OCI-LY7 (cell line): Measurements from ENCODE around the gene CTNNA3. TPM values are rescaled to one million over a fixed set of nuclear protein-coding genes. Genes with fewer than 3 reads are reported as not detected.

Source experiments
- BruUV-seq: library from RNA; stranded (reverse); fragments of 400-500 nt; replicated peaks from 2 replicates; lab custom pipeline; 2021; lab: Mats Ljungman, UMichigan
- CTCF ChIA-PET: fragments of 300-600 bp; sonication (Branson Sonifier 250); formaldehyde crosslinking; loops from one replicate; lab custom pipeline; 2022; ENCODE audit warnings: antibody characterized with exemption; ENCODE audit not compliant: unreplicated experiment; lab: Charles Lee
- POLR2A ChIA-PET: fragments of 300-600 bp; sonication (Branson Sonifier 250); formaldehyde crosslinking; loops from one replicate; lab custom pipeline; 2022; ENCODE audit warnings: antibody characterized with exemption; lab: Charles Lee
- DNase-seq: peaks from one replicate; pipeline ENCODE4 v3.0.0-alpha.2; 2015; ENCODE audit warnings: low spot score
- H2AFZ ChIP-seq: fragments of 200-600 bp; sonication (generic), shearing (Covaris generic); 2 replicates; pipeline ENCODE4 v1.6.1; 2014; ENCODE audit warnings: mild to moderate bottlenecking, antibody characterized with exemption, low read length, moderate library complexity
- H3K27ac ChIP-seq: fragments of 200-600 bp; sonication (generic); 2 replicates; pipeline ENCODE4 v1.5.1; 2014; ENCODE audit warnings: mixed run types, low read depth, mild to moderate bottlenecking, moderate library complexity, low read length, inconsistent platforms; ENCODE audit not compliant: poor library complexity, severe bottlenecking
- H3K36me3 ChIP-seq: fragments of 200-600 bp; sonication (generic); 2 replicates; pipeline ENCODE4 v1.6.1; 2014; ENCODE audit warnings: mild to moderate bottlenecking, antibody characterized with exemption, low read length, moderate library complexity, mixed read lengths; ENCODE audit not compliant: insufficient read depth
- H3K4me1 ChIP-seq: fragments of 200-600 bp; sonication (generic); 2 replicates; pipeline ENCODE4 v1.5.1; 2014; ENCODE audit warnings: mild to moderate bottlenecking, low read length; ENCODE audit not compliant: insufficient read depth, poor library complexity, severe bottlenecking
- H3K4me2 ChIP-seq: fragments of 200-600 bp; sonication (generic); 2 replicates; pipeline ENCODE4 v1.6.1; 2014; ENCODE audit warnings: mild to moderate bottlenecking, low read length
- H3K4me3 ChIP-seq: fragments of 200-600 bp; sonication (generic); 2 replicates; pipeline ENCODE4 v1.5.1; 2014; ENCODE audit warnings: mild to moderate bottlenecking, low read depth, low read length; ENCODE audit not compliant: poor library complexity, severe bottlenecking
- H3K79me2 ChIP-seq: fragments of 200-600 bp; sonication (generic); 2 replicates; pipeline ENCODE4 v1.6.1; 2016; ENCODE audit warnings: low read depth, mild to moderate bottlenecking, low read length, moderate library complexity, mixed read lengths; ENCODE audit not compliant: insufficient read depth
- H3K9me2 ChIP-seq: fragments of 200-600 bp; sonication (generic); 2 replicates; pipeline ENCODE4 v1.6.1; 2016; ENCODE audit warnings: mild to moderate bottlenecking, low read length, mixed read lengths; ENCODE audit not compliant: insufficient read depth
- H3K9me3 ChIP-seq: fragments of 200-600 bp; sonication (generic); 2 replicates; pipeline ENCODE4 v1.6.1; 2014; ENCODE audit warnings: mild to moderate bottlenecking, mixed run types, low read length, mixed read lengths
- H4K20me1 ChIP-seq: fragments of 200-600 bp; sonication (generic); 2 replicates; pipeline ENCODE4 v1.6.1; 2014; ENCODE audit warnings: mild to moderate bottlenecking, antibody characterized with exemption, low read length, moderate library complexity, mixed read lengths; ENCODE audit not compliant: insufficient read depth
- EZH2phosphoT487 ChIP-seq: fragments of 200-600 bp; sonication (generic); IDR thresholded peaks from 2 replicates; pipeline ENCODE4 v1.6.1; 2018; ENCODE audit warnings: low read depth, borderline replicate concordance, mild to moderate bottlenecking, mixed run types, antibody characterized with exemption, low read length, moderate library complexity, mixed read lengths
- intact Hi-C: fragments of 100-400 bp; cut with micrococcal nuclease; formaldehyde crosslinking; loops from one replicate; pipeline ENCODE4 v1.10.0; 2022; ENCODE audit not compliant: unreplicated experiment
- total RNA-seq, 2 experiments: library from RNA; depleted of rRNA in 1 of 2; stranded (reverse); fragments of >200 nt in 1 of 2; shearing (Covaris generic) in 1 of 2; gene quantifications; 2 replicates each; pipeline ENCODE4 v1.2.3, GENCODE V29; 2014 to 2022
- TF ChIP-seq, protein P1 (sequence below): fragments of 200-600 bp; sonication (generic); conservative IDR thresholded peaks from 2 replicates; pipeline ENCODE4 v1.5.1; 2014; ENCODE audit warnings: mild to moderate bottlenecking, antibody characterized with exemption, low read length, moderate library complexity, mixed read lengths

CTNNA3 gene
- total RNA-seq, 2 experiments from 2014 or later, result not detected

DNA sequence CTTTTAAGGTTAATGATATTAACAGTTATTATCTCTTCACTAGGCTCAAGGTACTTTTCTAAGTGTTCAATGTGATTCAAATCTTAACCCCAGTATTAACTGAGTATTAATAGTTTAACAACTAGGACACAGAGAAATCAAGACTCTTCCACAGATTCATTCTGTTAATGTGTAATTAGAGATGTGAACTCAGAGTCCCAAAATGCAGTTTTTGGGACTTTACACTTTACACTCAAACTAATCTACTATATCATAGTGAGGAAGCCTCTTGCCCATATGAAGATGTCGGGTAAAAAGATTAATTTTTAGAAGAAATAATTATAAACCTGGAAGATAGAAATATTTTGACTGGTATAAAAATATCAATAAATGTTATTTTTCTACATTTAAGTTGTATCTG, 1414.7 kb downstream of the CTNNA3 start:
- no peaks in the 10 kb centered on the region for H3K79me2 ChIP-seq
- POLR2A ChIA-PET, result no interaction called here
- no peaks in the 10 kb centered on the region for H3K9me3 ChIP-seq
- no peak for DNase-seq
- TF ChIP-seq, protein P1, sequence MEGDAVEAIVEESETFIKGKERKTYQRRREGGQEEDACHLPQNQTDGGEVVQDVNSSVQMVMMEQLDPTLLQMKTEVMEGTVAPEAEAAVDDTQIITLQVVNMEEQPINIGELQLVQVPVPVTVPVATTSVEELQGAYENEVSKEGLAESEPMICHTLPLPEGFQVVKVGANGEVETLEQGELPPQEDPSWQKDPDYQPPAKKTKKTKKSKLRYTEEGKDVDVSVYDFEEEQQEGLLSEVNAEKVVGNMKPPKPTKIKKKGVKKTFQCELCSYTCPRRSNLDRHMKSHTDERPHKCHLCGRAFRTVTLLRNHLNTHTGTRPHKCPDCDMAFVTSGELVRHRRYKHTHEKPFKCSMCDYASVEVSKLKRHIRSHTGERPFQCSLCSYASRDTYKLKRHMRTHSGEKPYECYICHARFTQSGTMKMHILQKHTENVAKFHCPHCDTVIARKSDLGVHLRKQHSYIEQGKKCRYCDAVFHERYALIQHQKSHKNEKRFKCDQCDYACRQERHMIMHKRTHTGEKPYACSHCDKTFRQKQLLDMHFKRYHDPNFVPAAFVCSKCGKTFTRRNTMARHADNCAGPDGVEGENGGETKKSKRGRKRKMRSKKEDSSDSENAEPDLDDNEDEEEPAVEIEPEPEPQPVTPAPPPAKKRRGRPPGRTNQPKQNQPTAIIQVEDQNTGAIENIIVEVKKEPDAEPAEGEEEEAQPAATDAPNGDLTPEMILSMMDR, result no peak
- no peak for TF ChIP-seq EZH2phosphoT487
- H3K4me3 ChIP-seq, result no peak overlapping the region
- H4K20me1 ChIP-seq, result no peaks in the 10 kb centered on the region
- no peaks in the 10 kb centered on the region for H3K9me2 ChIP-seq
- H2AFZ ChIP-seq, result no peak overlapping the region
- H3K4me2 ChIP-seq, result no peak overlapping the region
- intact Hi-C loops, result no loop called here
- no TSS peak for BruUV-seq
- no peaks in the 10 kb centered on the region for H3K36me3 ChIP-seq
- CTCF ChIA-PET, result no interaction called here
- no peaks in the 10 kb centered on the region for H3K4me1 ChIP-seq
- H3K27ac ChIP-seq, result no peak overlapping the region

DNA sequence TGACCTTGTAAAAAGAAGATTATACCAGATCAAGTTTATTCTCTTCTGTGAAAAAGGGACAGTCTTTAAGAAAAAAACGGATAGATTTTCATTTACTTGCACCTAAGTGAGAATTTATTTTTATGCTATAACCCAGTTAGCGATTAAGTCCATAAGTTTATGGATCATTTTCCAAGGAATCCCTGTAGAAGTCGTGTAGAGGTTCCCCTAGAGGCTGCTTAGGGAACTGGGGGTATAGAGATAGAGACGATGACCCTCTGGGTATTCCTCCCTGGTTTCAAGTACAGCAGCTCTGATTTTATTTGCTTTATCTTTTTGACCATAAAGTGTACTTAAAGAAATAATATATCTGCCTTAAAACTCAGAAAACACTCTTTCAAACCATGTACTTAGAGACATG, 1418.5 kb downstream of the CTNNA3 start:
- intact Hi-C loops, result no loop called here
- Histone ChIP-seq H3K79me2 (no peaks in the 10 kb centered on the region), H3K4me2 (no peak overlapping the region), H4K20me1 (no peaks in the 10 kb centered on the region), H3K36me3 (no peaks in the 10 kb centered on the region), H3K9me2 (no peaks in the 10 kb centered on the region), H3K4me3 (no peak overlapping the region), H3K4me1 (no peaks in the 10 kb centered on the region), H2AFZ (no peak overlapping the region), H3K9me3 (no peaks in the 10 kb centered on the region), H3K27ac (no peak overlapping the region)
- TF ChIP-seq EZH2phosphoT487, result no peak
- TF ChIP-seq, protein P1, result no peak; the same call in 1 of the 2 replicates
- DNase-seq, result no peak
- no TSS peak for BruUV-seq
- CTCF ChIA-PET, result no interaction called here
- POLR2A ChIA-PET, result no interaction called here

DNA sequence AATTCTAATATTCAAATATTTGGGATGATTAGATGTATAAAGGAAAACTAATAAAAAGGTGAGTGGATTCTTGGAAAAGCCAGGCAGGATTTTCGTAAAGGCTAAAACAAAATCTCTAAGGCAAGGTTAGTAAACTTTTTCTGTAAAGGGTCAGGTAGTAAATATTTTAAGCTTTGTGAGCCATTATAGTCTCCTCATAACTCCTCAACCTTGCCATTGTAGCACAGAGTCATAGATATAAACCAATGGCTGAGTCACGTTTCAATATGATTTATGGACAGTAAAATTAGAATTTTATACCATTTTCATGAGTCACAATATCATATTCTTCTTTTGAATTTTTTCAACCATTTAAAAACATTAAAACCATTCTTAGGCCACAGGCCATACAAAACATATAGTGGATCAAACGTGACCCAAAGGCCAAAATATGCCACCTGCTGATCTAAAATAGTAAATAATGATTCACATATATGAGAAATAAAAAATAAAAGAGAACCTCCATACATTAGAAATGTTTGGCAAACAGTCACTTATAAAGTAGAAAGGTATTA, 1422.0 kb downstream of the CTNNA3 start:
- ChIA-PET CTCF (no interaction called here), POLR2A (no interaction called here)
- Histone ChIP-seq H3K4me3 (no peak overlapping the region), H4K20me1 (no peaks in the 10 kb centered on the region), H3K4me1 (no peaks in the 10 kb centered on the region), H3K27ac (no peak overlapping the region), H2AFZ (no peak overlapping the region), H3K36me3 (no peaks in the 10 kb centered on the region), H3K9me3 (no peaks in the 10 kb centered on the region), H3K79me2 (no peaks in the 10 kb centered on the region), H3K9me2 (no peaks in the 10 kb centered on the region), H3K4me2 (no peak overlapping the region)
- DNase-seq, result no peak
- intact Hi-C loops, result no loop called here
- BruUV-seq, result no TSS peak
- TF ChIP-seq, protein P1, result no peak
- TF ChIP-seq EZH2phosphoT487, result no peak
